HG03139 (cell line): ENCODE results near the gene LRRC8E.
"Not testable (repeated sequence)": the region's sequence is repeated elsewhere in the genome, so short reads cannot be mapped to it uniquely, and the experiment has no call there.

Experiments
- ATAC-seq: cut with Tn5 transposase; IDR thresholded peaks from one replicate; pipeline ENCODE4 v1.9.1; 2021; ENCODE audit not compliant: unreplicated experiment

LRRC8E gene

DNA sequence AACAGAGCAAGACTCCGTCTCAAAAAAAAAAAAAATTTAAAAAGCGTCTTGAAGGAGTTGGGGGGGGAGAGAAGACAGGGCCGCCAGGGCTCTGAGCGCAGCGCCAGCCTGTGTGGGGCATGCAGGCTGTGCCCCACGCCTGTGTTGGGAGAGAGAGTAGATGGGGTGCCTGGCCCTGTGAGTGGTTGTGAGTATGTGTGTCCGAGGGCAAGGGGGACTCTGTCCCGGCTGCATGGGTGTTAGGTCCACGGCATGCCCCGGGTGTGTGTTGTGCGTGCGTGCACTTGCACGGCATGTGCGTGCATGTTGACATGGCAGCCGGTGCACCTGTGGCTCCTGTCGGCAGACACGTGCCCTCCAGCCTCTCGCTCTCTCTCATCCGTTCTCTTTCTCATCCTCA is 18.8 kb downstream of the LRRC8E start:
- no peak for ATAC-seq

DNA sequence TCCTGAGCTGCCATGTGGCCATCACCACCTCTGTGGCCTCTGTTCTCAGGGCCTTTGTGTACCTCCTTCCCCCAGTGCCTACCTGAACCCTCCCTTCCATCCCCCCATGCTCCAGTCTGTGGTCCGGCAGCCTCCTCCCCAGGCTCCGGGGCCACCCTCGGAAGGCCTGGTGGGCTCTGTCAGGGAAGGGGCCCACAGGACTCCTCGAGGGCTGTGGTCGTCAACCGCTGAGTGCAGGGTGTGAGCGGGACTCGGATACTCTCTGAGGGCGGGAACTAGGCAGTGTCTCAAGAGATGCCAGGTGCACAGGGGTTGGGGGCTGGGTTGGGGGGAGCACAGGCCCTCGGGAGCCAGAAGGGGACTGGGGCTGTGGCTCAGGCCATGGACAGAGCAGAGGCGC is 19.2 kb downstream of the LRRC8E start:
- ATAC-seq, result no peak

DNA sequence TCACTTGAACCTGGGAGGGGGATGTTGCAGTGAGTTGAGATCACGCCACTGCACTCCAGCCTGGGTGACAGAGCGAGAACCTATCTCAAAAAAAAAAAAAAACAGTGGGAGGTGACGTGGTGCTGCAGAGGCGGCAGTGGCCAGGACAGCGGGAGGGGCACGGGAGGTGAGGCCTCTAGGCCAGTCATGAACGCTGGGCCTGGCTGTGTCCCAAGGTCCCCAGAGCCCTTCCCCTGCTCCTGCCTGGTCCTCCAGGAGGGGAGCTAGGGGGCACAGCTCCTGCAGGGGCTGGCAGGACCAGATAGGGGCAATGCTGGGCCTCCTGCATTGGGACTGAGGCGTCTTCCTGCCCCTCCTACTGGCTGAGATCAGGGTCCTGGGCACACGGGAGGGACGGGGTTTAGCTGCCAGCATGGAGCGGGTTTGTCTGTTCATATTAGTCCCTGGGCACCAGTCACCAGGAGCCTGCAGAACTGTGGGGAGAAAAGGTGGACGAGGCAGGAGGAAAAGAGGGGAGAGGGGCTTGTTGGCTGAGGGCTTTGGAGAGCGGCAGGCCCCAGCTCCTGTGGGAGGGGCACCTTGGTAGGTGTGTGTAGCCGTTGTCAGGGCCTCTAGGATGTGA is 19.9 kb downstream of the LRRC8E start:
- ATAC-seq, result no peak

DNA sequence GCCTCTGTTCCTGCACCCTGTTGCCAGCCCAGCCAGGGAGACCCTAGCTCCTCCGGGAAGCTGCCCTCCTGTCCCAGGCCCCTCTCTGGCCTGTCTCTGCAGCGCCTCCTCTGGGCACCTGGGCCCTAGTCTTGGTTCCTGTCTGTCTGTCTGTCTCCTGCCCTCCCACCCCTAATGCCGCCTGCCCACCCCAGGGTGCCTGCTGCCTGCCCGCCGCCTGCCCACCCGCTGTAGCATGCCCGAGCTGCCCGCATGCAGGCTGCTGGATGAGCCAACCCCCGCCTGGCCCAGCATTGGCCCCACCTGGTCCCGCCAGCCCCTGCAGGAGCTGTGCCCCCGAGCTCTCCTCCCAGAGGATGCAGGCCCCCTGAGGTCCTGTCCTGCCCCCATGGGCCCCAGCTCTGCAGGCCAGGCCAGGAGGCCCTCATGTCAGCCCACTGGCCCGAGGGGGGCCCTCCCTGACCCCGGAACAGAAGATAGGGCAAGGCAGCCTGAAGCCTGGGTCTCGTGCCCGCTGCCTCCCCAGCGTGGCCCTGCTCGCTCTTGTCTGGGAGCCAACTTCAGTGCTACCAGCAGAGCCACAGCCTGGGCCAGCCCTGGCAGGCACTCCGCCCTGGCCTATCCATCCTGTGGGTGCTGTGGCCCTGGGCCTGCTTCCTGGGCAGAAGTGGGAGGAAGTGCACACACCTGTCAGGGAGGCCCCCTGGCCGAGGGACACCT is 20.6 kb downstream of the LRRC8E start:
- no peak for ATAC-seq

DNA sequence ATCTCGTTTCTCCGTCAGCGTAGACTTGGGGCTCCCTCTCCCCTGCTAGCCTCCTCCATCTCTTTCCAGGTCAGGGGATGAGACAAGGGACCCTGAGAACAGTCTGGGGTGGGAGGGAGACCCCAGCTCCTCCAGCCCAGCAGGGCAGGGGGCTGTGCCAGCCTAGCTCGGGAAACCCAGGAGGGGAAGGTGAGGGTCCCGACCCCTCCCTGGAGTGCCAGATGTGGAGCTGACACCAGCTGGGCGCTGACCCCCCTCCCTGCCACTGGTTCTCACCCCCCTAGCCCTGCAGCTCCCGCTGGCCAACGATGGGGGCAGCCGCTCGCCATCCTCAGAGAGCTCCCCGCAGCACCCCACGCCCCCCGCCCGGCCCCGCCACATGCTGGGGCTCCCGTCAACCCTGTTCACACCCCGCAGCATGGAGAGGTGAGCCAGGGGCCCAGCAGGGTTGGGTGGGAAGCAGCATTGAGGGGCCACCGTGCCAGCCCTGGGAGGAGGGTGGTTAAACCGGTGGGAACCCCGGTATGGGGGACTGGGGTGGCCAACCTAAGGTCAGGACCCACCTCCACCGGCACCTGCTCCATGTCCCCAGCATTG is 21.3 kb downstream of the LRRC8E start:
- ATAC-seq, result no peak

DNA sequence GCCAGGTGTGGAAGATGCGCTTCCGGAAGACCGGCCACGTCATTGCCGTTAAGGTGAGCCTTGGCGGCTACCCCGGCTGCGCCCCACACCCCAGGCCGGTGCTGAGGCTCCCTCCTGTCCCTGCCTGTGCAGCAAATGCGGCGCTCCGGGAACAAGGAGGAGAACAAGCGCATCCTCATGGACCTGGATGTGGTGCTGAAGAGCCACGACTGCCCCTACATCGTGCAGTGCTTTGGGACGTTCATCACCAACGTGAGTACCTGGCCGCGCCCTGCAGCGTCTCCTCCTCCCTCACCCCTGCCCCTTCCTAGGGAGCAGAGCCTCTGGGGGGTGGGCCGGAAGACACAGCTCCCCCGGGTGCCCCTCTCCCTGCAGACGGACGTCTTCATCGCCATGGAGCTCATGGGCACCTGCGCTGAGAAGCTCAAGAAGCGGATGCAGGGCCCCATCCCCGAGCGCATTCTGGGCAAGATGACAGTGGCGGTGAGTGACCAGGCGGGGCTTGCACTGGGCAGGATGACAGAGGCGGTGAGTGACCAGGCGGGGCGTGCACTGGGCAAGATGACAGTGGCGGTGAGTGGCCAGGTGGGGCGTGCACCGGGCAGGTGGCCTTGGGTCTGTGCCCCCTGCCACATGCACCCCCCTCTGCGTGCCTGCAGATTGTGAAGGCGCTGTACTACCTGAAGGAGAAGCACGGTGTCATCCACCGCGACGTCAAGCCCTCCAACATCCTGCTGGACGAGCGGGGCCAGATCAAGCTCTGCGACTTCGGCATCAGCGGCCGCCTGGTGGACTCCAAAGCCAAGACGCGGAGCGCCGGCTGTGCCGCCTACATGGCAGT is 22.2 kb downstream of the LRRC8E start:
- no peak for ATAC-seq

DNA sequence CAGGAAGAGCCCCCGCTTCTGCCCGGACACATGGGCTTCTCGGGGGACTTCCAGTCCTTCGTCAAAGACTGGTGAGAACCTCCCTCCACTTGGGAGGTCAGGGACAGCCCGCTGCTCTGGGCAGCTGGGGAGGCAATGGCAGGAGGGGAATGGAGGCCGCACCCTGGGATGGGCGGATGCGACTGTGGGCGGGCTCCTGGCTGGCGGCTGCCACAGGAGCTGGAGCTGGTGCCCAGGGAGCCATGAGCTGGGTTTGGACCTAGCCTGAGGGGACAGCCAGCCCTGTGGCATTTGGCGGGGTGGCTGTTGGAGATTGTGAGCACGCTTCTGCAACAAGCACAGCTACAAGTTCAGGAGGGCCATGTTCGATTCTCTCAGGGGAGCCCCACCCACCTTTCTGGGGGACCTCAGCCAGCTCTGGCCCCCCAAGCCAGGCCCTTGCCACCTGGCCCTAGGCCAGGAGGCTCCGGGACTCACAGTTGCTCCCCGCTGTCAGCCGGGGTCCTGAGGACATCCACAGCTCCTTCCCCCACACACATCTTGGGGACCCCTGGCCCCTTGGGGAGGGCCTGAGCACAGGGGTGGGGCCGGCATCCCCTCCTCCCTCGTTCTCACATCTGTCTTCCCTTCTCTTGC is 23.3 kb downstream of the LRRC8E start:
- ATAC-seq, result no peak

DNA sequence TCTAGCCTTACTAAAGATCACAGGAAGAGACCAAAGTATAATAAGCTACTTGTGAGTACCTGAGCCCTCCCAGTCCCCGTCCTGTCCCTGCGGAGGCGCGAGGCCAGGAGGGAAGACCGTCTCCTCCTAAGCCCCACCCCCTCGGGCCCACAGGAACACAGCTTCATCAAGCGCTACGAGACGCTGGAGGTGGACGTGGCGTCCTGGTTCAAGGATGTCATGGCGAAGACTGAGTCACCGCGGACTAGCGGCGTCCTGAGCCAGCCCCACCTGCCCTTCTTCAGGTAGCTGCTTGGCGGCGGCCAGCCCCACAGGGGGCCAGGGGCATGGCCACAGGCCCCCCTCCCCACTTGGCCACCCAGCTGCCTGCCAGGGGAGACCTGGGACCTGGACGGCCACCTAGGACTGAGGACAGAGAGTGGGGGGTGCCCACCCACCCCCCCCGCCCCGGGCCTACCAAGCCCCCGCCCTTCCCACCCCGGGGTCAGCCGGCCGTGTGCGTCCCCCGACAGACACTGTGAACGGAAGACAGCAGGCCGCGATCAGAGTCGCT is 23.9 kb downstream of the LRRC8E start:
- ATAC-seq, result no peak

DNA sequence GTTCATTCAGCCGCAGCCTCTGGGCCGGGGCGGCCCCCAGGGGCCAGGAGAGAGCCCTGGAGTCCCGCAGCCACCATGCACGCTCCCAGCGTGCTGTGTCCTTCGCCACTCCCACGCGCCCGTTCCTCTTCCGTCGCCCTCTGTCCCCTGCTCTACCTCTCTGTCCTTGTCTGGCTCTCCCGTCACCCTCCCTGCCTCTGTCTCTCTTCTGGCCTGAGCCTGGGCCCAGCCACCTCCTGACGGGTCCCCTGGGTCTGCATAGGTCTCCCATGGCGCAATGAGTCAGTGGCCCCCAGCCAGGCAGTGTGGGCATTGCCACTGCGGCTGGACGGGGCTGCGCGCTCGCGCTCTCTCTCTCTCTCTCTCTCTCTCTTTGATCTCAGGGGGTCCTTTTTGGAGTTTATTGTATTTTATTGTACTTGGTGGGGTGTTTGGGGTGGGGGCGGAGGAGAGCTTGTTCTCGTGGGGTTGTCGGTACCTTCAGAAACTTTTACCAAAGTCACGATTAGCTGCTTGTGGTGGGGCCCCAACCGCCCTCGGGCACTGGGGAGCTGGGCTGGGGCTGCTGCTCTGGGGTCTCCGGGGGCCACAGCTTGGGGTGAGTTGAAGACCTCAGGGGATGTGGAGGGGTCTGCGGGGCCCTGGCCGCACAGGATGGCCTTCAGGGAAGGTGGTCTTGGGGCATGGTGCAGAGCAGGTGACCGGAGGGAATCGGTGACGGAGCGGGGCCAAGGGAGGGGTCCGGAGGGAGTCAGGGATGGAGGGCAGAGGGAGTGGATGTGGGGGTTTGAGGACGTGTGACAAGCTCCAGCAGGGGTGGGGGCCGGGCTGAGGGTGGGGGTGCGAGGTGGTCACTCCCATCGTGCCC is 24.6 kb downstream of the LRRC8E start:
- ATAC-seq, result no peak

DNA sequence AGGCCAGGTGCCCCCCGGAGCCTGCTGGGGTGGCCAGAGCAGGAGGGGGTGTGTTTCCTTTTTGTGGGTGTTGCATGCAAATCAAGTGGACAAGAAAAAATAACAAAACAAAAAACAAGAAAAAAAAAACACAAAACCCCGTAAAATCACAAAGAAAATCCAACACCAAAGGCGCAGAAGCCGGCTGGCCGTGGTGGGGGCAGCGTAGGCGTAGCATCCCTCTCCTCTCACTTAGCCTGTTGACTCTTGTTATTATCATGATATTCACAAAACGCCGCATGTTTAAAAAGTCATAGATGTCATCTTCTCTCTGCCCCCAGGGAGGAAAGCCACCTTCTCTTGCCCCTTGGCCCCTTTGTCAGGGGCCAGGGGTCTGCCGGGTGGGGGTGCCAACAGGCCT is 25.3 kb downstream of the LRRC8E start:
- no peak for ATAC-seq

DNA sequence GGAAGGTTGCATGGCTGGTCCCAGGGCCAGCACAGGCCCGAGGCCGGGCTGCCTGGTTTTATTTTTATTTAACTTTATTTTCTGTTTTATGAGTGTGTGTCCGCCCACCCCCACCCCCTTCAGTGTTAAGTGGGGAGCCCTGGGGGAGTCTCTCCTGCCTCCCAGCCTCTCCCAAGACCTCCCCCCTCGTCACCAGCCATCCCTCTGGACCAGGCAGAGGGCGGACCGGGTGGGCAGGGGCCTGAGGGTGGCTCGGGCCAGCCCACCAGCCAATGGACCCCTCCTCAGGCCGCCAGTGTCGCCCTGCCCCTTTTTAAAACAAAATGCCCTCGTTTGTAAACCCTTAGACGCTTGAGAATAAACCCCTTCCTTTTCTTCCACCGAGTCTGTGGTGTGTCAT is 25.8 kb downstream of the LRRC8E start:
- ATAC-seq, result no peak

DNA sequence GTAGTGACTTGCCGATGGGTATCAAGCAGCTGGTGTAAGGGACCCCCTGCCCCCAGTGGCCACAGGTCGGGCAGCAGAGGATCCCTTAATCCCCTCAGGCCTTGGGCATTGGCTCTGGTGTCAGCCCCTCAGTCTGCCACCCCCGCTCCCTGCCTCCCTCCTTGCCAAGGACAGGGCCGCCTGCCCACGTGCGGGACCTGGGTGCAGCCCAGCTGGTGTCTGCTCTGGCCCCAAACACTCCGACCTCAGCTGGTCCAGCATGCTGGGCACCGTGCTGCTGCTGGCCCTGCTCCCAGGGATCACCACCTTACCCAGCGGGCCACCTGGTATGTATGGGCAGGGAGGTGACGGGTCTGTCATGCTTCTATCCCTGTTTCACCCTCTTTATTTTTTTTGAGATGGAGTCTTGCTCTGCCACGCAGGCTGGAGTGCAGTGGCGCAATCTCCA is 26.3 kb downstream of the LRRC8E start, which contains the start of gene TGFBR3L:
Gene TGFBR3L (plus strand): TSS at position 233 of the 448 bp plus-strand sequence.
- no peak for ATAC-seq

DNA sequence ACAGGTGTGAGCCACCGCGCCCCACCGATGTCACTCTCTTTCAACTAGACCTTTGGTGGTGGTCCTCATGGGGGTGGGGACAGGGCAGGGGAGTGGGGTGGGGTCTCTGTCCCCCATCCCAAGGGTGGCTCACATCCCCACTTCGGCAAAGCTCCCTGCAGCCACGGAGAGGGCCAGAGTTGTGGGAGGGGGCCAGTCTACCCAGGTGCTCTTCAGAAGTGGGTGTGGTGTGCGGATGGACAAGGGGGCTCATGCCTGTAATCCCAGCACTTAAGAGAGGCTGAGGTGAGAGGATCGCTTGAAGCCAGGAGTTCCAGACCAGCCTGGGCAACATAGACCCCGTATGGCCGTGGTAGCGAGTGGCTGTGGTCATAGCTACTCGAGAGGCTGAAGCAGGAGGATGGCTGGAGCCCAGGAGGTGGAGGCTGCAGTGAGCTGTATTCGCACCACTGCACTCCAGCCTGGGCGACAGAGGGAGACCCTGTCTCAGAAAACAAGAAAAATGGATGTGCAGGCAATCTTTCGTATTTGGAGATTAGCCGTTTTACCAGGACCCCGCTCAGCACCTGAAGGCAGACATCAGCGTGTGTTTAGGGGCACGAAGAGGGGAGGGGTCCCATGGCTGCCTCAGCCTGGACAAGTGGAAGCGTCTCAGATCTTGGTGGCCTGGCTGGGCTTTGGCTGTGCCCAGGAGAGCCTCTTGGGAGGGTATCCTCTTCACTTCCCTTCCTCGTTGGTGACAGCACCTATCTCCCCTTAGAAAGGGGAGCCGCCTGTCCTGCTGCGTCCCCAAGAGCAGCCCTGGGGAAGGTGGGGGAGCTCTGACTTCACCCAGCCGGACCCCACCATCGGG is 27.2 kb downstream of the LRRC8E start:
- ATAC-seq, result no peak

DNA sequence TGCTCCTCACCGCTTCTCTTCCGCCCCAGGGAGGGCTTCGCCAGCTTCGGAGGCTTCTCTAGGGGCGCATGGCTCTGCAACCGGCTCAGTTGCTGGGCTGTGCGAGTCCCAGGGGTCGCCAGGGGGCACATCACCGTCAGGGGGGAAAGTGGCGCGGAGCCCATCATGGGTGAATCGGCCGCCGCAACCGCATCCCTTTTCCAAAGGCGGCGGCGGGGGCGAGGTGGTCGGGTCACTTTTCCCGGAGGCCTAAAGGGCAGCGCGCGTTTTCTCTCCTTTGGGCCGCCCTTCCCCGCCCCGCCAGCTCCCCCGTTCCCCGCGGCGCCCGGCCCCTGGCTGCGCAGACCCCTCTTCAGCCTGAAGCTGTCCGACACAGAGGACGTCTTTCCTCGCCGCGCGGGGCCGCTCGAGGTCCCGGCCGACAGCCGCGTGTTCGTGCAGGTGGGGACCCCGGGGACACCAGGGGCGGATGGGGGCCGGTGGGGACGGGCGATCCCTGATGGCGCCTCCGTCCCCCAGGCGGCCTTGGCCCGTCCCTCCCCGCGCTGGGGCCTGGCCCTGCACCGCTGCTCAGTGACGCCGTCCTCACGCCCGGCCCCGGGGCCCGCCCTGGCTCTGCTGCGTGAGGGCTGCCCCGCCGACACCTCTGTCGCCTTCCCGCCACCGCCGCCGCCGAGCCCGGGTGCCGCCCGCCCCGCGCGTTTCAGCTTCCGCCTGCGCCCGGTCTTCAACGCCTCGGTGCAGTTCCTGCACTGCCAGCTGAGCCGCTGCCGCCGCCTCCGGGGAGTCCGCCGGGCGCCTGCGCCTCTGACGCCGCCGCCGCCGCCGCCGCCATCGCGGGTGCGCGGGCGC is 28.0 kb downstream of the LRRC8E start:
- ATAC-seq, result no peak

DNA sequence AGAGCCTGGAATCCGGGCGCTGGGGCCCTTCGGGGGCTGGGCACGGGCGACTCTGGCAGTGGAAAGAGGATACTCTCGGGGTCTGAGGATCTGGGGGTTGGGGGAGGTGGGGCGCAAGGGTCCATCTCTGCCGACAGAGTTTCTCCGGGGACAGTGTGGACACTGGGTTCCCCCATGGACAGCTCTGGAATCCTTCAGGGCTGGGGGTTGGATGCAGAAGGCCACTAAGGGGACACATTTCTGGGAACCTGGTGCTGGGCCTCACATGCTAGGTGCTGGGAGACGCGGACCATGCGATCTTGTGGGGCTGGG is 28.6 kb downstream of the LRRC8E start:
- no peak for ATAC-seq

DNA sequence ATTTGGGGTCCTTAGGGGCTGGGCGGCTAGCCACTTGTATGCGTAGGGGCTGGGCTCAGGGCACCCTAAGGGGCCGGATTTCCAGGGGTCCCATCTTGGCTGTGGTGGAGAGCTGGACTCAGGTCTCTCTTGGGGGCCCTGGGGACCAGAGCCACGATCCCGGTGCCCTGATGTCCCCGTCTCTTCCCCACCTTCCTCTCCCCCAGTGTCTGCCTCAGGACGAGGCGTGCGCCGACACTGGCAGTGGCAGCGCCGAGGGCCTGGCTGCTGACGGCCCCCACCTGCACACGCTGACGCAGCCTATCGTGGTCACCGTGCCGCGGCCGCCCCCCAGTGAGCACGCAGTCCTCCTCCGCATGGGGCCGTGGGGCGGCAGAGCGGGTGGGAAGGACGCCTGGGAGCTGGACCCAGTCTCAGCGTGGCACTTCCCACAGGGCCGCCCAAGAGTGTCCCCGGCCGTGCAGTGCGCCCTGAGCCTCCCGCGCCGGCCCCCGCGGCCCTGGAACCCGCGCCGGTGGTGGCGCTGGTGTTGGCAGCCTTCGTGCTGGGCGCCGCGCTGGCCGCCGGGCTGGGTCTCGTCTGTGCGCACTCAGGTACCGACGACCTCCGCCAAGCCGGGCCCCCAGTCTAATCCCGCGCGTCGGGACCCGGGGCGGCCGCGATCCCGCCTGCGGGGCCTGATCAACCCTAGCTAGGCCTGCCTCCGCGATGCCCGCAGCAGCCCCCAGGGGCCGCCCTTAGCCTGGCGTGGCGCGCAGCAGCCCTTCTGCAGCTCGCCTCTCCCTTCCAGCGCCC is 29.2 kb downstream of the LRRC8E start:
- no peak for ATAC-seq

DNA sequence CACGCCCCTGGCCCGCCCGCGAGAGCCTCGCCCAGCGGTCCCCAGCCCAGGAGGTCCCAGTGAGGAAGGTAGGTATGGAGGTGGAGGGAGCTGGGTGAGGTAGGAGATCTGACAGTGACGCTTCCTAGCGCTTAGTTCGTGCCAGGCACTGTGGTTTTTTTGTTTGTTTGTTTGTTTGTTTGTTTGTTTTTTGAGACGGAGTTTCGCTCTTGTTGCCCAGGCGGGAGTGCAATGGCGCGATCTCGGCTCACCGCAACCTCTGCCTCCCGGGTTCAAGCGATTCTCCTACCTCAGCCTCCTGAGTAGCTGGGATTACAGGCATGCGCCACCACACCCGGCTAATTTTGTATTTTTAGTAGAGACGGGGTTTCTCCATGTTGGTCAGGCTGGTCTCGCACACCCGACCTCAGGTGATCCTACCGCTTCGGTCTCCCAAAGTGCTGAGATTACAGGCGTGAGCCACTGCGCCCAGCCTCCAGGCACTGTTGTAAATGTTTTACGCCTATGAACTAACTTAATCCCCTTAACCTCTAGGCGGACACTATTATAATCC is 29.8 kb downstream of the LRRC8E start:
- not testable (repeated sequence) for ATAC-seq
